ENCODE data around the gene VCAM1. TPM values are rescaled to one million over a fixed set of nuclear protein-coding genes. Genes with fewer than 3 reads are reported as not detected.

Gene VCAM1, protein sequence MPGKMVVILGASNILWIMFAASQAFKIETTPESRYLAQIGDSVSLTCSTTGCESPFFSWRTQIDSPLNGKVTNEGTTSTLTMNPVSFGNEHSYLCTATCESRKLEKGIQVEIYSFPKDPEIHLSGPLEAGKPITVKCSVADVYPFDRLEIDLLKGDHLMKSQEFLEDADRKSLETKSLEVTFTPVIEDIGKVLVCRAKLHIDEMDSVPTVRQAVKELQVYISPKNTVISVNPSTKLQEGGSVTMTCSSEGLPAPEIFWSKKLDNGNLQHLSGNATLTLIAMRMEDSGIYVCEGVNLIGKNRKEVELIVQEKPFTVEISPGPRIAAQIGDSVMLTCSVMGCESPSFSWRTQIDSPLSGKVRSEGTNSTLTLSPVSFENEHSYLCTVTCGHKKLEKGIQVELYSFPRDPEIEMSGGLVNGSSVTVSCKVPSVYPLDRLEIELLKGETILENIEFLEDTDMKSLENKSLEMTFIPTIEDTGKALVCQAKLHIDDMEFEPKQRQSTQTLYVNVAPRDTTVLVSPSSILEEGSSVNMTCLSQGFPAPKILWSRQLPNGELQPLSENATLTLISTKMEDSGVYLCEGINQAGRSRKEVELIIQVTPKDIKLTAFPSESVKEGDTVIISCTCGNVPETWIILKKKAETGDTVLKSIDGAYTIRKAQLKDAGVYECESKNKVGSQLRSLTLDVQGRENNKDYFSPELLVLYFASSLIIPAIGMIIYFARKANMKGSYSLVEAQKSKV
- 0.34 and 2.1 TPM in 2 replicates for total RNA-seq (ENCODE audit: low replicate concordance)

DNA sequence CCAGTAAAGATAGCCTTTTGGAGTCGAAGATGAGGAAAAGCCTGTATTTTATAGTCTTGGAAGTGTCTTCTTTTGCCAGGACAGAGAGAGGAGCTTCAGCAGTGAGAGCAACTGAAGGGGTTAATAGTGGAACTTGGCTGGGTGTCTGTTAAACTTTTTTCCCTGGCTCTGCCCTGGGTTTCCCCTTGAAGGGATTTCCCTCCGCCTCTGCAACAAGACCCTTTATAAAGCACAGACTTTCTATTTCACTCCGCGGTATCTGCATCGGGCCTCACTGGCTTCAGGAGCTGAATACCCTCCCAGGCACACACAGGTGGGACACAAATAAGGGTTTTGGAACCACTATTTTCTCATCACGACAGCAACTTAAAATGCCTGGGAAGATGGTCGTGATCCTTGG, at the start of gene VCAM1:
VCAM1 (plus strand) TSS at position 253 of the 400 bp plus-strand sequence; CDS start at position 372, 119 bp downstream.
- Histone ChIP-seq H3K4me3 (no peak within 1 kb of the TSS), H3K79me2 (ENCODE audit: low read depth) (no peaks in the 10 kb centered on the region), H3K9ac (no peak within 1 kb of the TSS), H3K27me3 (no peaks in the 10 kb centered on the region), H3F3A (ENCODE audit: low read depth) (no peaks in the 10 kb centered on the region), H2AFZ (replicated peaks) (peak within 1 kb of the TSS; percentile 45), H3K9me3 (ENCODE audit: low read depth) (no peaks in the 10 kb centered on the region), H4K20me1 (ENCODE audit: low read depth) (no peaks in the 10 kb centered on the region), H3K27ac (no peak within 1 kb of the TSS), H3K4me2 (peak within 1 kb of the TSS; percentile 68), H3K36me3 (no peaks in the 10 kb centered on the region), H3K4me1 (peaks cover 17% of the 10 kb centered on the region)
- H3K36me3 Mint-ChIP-seq = no peaks in the 10 kb centered on the region
- H3K27me3 Mint-ChIP-seq (ENCODE audit: insufficient read depth, low read depth) = peaks cover 3% of the 10 kb centered on the region
- peak within 1 kb of the TSS; percentile 66 for H3K4me3 Mint-ChIP-seq
- DNase-seq (ENCODE audit: low spot score) = peak; percentile 66
- H3K4me1 Mint-ChIP-seq = peaks cover 8% of the 10 kb centered on the region
- TF ChIP-seq EZH2 (IDR thresholded peaks at IDR 0.05) (no peak), EZH2phosphoT487 (IDR thresholded peaks at IDR 0.05) (no peak)
- TF ChIP-seq, protein P1, sequence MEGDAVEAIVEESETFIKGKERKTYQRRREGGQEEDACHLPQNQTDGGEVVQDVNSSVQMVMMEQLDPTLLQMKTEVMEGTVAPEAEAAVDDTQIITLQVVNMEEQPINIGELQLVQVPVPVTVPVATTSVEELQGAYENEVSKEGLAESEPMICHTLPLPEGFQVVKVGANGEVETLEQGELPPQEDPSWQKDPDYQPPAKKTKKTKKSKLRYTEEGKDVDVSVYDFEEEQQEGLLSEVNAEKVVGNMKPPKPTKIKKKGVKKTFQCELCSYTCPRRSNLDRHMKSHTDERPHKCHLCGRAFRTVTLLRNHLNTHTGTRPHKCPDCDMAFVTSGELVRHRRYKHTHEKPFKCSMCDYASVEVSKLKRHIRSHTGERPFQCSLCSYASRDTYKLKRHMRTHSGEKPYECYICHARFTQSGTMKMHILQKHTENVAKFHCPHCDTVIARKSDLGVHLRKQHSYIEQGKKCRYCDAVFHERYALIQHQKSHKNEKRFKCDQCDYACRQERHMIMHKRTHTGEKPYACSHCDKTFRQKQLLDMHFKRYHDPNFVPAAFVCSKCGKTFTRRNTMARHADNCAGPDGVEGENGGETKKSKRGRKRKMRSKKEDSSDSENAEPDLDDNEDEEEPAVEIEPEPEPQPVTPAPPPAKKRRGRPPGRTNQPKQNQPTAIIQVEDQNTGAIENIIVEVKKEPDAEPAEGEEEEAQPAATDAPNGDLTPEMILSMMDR (IDR thresholded peaks at IDR 0.05) = no peak
- no peak within 1 kb of the TSS for H3K27ac Mint-ChIP-seq
- no peaks in the 10 kb centered on the region for H3K9me3 Mint-ChIP-seq

DNA sequence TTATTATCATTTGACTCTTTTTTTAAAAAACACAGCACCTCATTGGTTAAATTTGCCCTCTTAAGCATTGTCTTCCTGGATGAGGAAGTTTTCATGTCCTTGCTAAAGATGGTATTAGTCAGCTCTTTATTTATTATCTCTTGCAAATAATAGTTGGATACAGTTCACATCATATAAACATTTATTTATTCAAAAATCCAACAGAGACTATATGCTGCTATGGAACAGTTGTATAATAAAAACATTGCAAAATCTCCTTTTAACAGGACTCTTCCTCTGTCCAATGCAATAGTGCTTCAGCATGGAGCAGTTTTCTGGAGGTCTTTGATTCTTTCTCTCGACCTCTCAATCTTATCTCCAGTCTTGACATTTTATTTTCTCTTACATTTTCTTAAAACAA, 49.5 kb upstream of the VCAM1 start:
- H3K9me3 Mint-ChIP-seq = no peaks in the 10 kb centered on the region
- no peak overlapping the region for H3K4me2 ChIP-seq
- no peak overlapping the region for H3K4me3 Mint-ChIP-seq
- H2AFZ ChIP-seq (replicated peaks) = no peak overlapping the region
- TF ChIP-seq, protein P1 (IDR thresholded peaks at IDR 0.05) = no peak
- TF ChIP-seq EZH2 (IDR thresholded peaks at IDR 0.05) (no peak), EZH2phosphoT487 (IDR thresholded peaks at IDR 0.05) (no peak)
- no peaks in the 10 kb centered on the region for H3K79me2 ChIP-seq (ENCODE audit: low read depth)
- no peaks in the 10 kb centered on the region for H3K27me3 ChIP-seq
- H3K9me3 ChIP-seq (ENCODE audit: low read depth) = peaks cover 5% of the 10 kb centered on the region
- no peaks in the 10 kb centered on the region for H3K4me1 Mint-ChIP-seq
- peaks cover 6% of the 10 kb centered on the region for H3K27me3 Mint-ChIP-seq (ENCODE audit: insufficient read depth, low read depth)
- H3K27ac Mint-ChIP-seq = no peak overlapping the region
- H3K4me3 ChIP-seq = no peak overlapping the region
- no peaks in the 10 kb centered on the region for H3K4me1 ChIP-seq
- H3K36me3 ChIP-seq = peaks cover 4% of the 10 kb centered on the region
- H3K36me3 Mint-ChIP-seq = no peaks in the 10 kb centered on the region
- no peaks in the 10 kb centered on the region for H3F3A ChIP-seq (ENCODE audit: low read depth)
- H3K9ac ChIP-seq = no peak overlapping the region
- DNase-seq (ENCODE audit: low spot score) = no peak
- H4K20me1 ChIP-seq (ENCODE audit: low read depth) = no peaks in the 10 kb centered on the region
- no peak overlapping the region for H3K27ac ChIP-seq

DNA sequence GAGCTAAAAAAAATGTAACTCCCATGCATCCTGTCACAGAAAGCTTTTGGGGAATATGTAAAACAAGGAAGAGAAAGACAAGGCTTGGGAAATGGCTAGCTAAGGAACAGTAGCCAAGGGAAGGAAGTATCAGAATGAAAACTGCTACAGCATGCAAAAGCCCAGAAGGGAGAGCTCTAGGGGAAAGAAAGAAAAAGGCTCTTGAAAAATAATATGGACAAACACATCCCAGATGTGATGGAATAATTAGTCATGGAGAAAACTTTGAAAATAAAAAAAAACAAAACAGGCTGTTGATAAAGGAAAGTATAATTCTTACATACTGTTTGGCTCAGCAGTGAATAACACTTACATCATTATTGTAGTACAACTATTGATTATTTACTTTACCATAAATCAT, 47.9 kb upstream of the VCAM1 start:
- DNase-seq (ENCODE audit: low spot score) = no peak
- no peaks in the 10 kb centered on the region for H3K36me3 Mint-ChIP-seq
- H3K9me3 Mint-ChIP-seq = no peaks in the 10 kb centered on the region

More for the DNA sequence above, 47.9 kb upstream of the VCAM1 start:
- H3K4me2 ChIP-seq = no peak overlapping the region
- no peak overlapping the region for H3K27ac ChIP-seq
- H3K4me1 ChIP-seq = no peaks in the 10 kb centered on the region
- no peaks in the 10 kb centered on the region for H4K20me1 ChIP-seq (ENCODE audit: low read depth)
- TF ChIP-seq, protein P1 (IDR thresholded peaks at IDR 0.05) = no peak
- TF ChIP-seq EZH2 (IDR thresholded peaks at IDR 0.05) (no peak), EZH2phosphoT487 (IDR thresholded peaks at IDR 0.05) (no peak)
- no peaks in the 10 kb centered on the region for H3K27me3 ChIP-seq
- no peak overlapping the region for H3K4me3 ChIP-seq
- H3K36me3 ChIP-seq = peaks cover 4% of the 10 kb centered on the region
- Mint-ChIP-seq H3K27me3 (ENCODE audit: insufficient read depth, low read depth) (peaks cover 3% of the 10 kb centered on the region), H3K4me3 (no peak overlapping the region), H3K4me1 (no peaks in the 10 kb centered on the region), H3K27ac (no peak overlapping the region)
- no peaks in the 10 kb centered on the region for H3K79me2 ChIP-seq (ENCODE audit: low read depth)
- H3K9me3 ChIP-seq (ENCODE audit: low read depth) = peaks cover 5% of the 10 kb centered on the region
- H2AFZ ChIP-seq (replicated peaks) = no peak overlapping the region
- no peaks in the 10 kb centered on the region for H3F3A ChIP-seq (ENCODE audit: low read depth)
- no peak overlapping the region for H3K9ac ChIP-seq
